Measurements from ENCODE around the gene NCAPD2.

Gene NCAPD2

GRCh38 chr12:6458281-6459003 is 35.5 kb upstream of the NCAPD2 start:
- Histone ChIP-seq H3K9ac (ENCODE audit: low read depth, low read length) (no peak overlapping the region), H3K4me1 (ENCODE audit: insufficient read depth, low read length) (peaks cover under 1% of the 10 kb centered on the region; the same call in 1 of the 2 replicates), H3K4me3 (ENCODE audit: low read length) (no peak overlapping the region), H3K27ac (ENCODE audit: low read depth, low read length) (no peak overlapping the region), H3K36me3 (ENCODE audit: insufficient read depth, low read length) (peaks cover 31% of the 10 kb centered on the region), H3K9me3 (ENCODE audit: insufficient read depth, low read depth, low read length) (no peaks in the 10 kb centered on the region), H3K27me3 (ENCODE audit: insufficient read depth, low read length) (no peaks in the 10 kb centered on the region)
- 91% methylated on average over 14 of the region's 14 CpGs for WGBS

DNA sequence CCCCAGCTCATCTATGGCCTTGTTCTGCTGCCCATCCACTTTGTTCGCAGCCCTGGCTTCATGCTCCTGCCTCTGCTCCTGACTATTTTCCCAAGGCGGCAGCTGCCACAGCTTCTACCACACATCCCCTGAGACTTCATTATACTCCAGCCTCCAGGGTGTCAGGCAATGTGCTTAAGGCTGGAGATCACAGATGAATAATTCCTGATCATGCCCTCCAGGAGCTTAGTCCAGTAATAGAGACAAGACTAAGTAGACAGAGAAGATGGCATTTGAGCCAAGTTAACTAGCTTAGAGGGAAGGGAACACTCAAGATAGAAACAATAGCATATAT is 34.9 kb upstream of the NCAPD2 start:
- no peaks in the 10 kb centered on the region for H3K4me1 ChIP-seq (ENCODE audit: insufficient read depth, low read length)
- H3K9me3 ChIP-seq (ENCODE audit: insufficient read depth, low read depth, low read length) = no peaks in the 10 kb centered on the region
- 97% methylated on average over 2 of the region's 2 CpGs for WGBS
- peaks cover 37% of the 10 kb centered on the region for H3K36me3 ChIP-seq (ENCODE audit: insufficient read depth, low read length)
- H3K27me3 ChIP-seq (ENCODE audit: insufficient read depth, low read length) = no peaks in the 10 kb centered on the region
- no peak overlapping the region for H3K9ac ChIP-seq (ENCODE audit: low read depth, low read length)
- H3K27ac ChIP-seq (ENCODE audit: low read depth, low read length) = no peak overlapping the region
- no peak overlapping the region for H3K4me3 ChIP-seq (ENCODE audit: low read length)

GRCh38 chr12:6460751-6461371 is 33.0 kb upstream of the NCAPD2 start:
- Histone ChIP-seq H3K36me3 (ENCODE audit: insufficient read depth, low read length) (peaks cover 51% of the 10 kb centered on the region), H3K9me3 (ENCODE audit: insufficient read depth, low read depth, low read length) (no peaks in the 10 kb centered on the region), H3K4me3 (ENCODE audit: low read length) (no peak overlapping the region), H3K4me1 (ENCODE audit: insufficient read depth, low read length) (no peaks in the 10 kb centered on the region), H3K27ac (ENCODE audit: low read depth, low read length) (no peak overlapping the region), H3K9ac (ENCODE audit: low read depth, low read length) (no peak overlapping the region), H3K27me3 (ENCODE audit: insufficient read depth, low read length) (no peaks in the 10 kb centered on the region)
- WGBS = 95% methylated on average over 10 of the region's 10 CpGs

DNA sequence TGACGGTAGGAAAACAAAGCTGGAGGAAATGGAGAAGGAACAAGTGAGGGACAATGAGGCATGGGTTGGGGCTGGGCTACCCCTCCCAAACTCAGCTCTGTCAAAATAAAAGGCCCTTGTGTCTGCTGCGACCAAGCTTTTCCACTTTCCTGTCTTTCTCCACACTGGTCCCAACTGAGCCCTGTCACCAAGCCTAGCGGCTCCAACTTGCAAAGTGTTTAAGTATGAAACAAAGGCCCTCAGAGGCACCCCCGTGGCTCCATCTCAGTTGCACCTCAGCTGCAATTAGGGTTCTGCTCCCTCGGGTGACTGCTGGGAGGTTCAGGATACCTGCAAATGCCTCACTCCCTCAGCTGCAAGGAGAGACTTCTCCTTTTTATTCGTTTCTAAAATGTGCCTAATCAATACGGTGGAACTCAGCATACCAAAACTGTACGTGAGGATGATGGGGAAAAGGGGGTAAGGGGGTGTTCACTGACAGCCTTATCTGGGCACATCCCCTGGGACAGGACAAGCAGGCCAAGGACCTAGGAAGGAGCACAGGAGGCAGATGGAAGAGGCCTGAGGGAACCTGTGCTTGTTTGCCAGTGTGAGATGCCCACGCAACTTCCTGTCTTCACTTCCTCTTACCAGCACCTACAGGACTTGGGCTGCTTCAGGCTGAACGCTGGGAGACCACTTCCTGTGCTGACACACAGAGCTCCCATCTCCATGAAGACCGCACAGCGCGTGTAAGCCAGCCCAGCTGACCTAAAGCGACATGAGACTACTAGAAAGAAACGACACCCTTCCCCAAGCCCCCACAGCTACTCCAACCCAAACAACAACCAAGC is 32.3 kb upstream of the NCAPD2 start:
- no peak overlapping the region for H3K4me3 ChIP-seq (ENCODE audit: low read length)
- H3K4me1 ChIP-seq (ENCODE audit: insufficient read depth, low read length) = no peaks in the 10 kb centered on the region
- H3K27ac ChIP-seq (ENCODE audit: low read depth, low read length) = no peak overlapping the region
- no peak overlapping the region for H3K9ac ChIP-seq (ENCODE audit: low read depth, low read length)
- no peaks in the 10 kb centered on the region for H3K9me3 ChIP-seq (ENCODE audit: insufficient read depth, low read depth, low read length)
- 95% methylated on average over 15 of the region's 15 CpGs for WGBS
- peaks cover 52% of the 10 kb centered on the region for H3K36me3 ChIP-seq (ENCODE audit: insufficient read depth, low read length)
- no peaks in the 10 kb centered on the region for H3K27me3 ChIP-seq (ENCODE audit: insufficient read depth, low read length)

GRCh38 chr12:6462234-6462995 is 31.5 kb upstream of the NCAPD2 start:
- no peaks in the 10 kb centered on the region for H3K4me1 ChIP-seq (ENCODE audit: insufficient read depth, low read length)
- no peaks in the 10 kb centered on the region for H3K9me3 ChIP-seq (ENCODE audit: insufficient read depth, low read depth, low read length)
- H3K9ac ChIP-seq (ENCODE audit: low read depth, low read length) = no peak overlapping the region
- H3K4me3 ChIP-seq (ENCODE audit: low read length) = no peak overlapping the region
- peaks cover 52% of the 10 kb centered on the region for H3K36me3 ChIP-seq (ENCODE audit: insufficient read depth, low read length)
- 93% methylated on average over 14 of the region's 14 CpGs for WGBS
- H3K27ac ChIP-seq (ENCODE audit: low read depth, low read length) = no peak overlapping the region
- no peaks in the 10 kb centered on the region for H3K27me3 ChIP-seq (ENCODE audit: insufficient read depth, low read length)

- Histone ChIP-seq H3K36me3 (ENCODE audit: insufficient read depth, low read length) (peaks cover 55% of the 10 kb centered on the region), H3K9ac (ENCODE audit: low read depth, low read length) (no peak overlapping the region), H3K9me3 (ENCODE audit: insufficient read depth, low read depth, low read length) (no peaks in the 10 kb centered on the region), H3K4me3 (ENCODE audit: low read length) (no peak overlapping the region), H3K27me3 (ENCODE audit: insufficient read depth, low read length) (no peaks in the 10 kb centered on the region), H3K4me1 (ENCODE audit: insufficient read depth, low read length) (no peaks in the 10 kb centered on the region), H3K27ac (ENCODE audit: low read depth, low read length) (no peak overlapping the region)
- WGBS = 96% methylated on average over 7 of the region's 7 CpGs
These were observed 30.7 kb upstream of the NCAPD2 start for GRCh38 chr12:6463216-6463615.

GRCh38 chr12:6463858-6464257 is 30.0 kb upstream of the NCAPD2 start:
- 94% methylated on average over 6 of the region's 6 CpGs for WGBS
- no peak overlapping the region for H3K27ac ChIP-seq (ENCODE audit: low read depth, low read length)
- H3K4me1 ChIP-seq (ENCODE audit: insufficient read depth, low read length) = no peaks in the 10 kb centered on the region
- no peak overlapping the region for H3K9ac ChIP-seq (ENCODE audit: low read depth, low read length)
- no peaks in the 10 kb centered on the region for H3K9me3 ChIP-seq (ENCODE audit: insufficient read depth, low read depth, low read length)
- peaks cover 55% of the 10 kb centered on the region for H3K36me3 ChIP-seq (ENCODE audit: insufficient read depth, low read length)
- no peaks in the 10 kb centered on the region for H3K27me3 ChIP-seq (ENCODE audit: insufficient read depth, low read length)
- H3K4me3 ChIP-seq (ENCODE audit: low read length) = no peak overlapping the region

DNA sequence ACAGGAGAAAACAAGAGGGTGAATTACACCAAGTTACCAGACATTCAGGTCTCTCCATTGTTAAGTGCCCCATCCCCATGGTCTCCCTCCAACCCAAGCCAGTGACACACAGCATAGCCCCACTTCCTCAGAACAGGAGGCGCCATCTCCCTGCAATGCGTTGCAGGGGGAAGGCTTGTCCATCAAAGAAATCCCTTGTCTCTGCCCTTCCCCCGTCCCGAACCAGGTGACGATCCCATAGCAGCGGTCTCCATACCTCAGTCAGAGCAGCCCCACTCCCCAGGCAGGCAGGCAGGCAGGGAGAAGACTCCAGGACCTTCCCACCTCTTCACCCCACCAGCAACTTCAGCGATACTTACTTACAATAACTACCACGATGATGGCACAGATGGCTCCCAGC is 29.4 kb upstream of the NCAPD2 start:
- Histone ChIP-seq H3K27me3 (ENCODE audit: insufficient read depth, low read length) (no peaks in the 10 kb centered on the region), H3K4me1 (ENCODE audit: insufficient read depth, low read length) (peaks cover 1% of the 10 kb centered on the region; the same call in 1 of the 2 replicates), H3K4me3 (ENCODE audit: low read length) (no peak overlapping the region), H3K36me3 (ENCODE audit: insufficient read depth, low read length) (peaks cover 55% of the 10 kb centered on the region), H3K27ac (ENCODE audit: low read depth, low read length) (no peak overlapping the region), H3K9me3 (ENCODE audit: insufficient read depth, low read depth, low read length) (no peaks in the 10 kb centered on the region), H3K9ac (ENCODE audit: low read depth, low read length) (no peak overlapping the region)
- 92% methylated on average over 8 of the region's 8 CpGs for WGBS

GRCh38 chr12:6465467-6466183 is 28.3 kb upstream of the NCAPD2 start:
- no peak overlapping the region for H3K9ac ChIP-seq (ENCODE audit: low read depth, low read length)
- 66% methylated on average over 6 of the region's 6 CpGs for WGBS
- H3K27ac ChIP-seq (ENCODE audit: low read depth, low read length) = no peak overlapping the region
- H3K4me1 ChIP-seq (ENCODE audit: insufficient read depth, low read length) = peaks cover 5% of the 10 kb centered on the region; the same call in 1 of the 2 replicates
- H3K36me3 ChIP-seq (ENCODE audit: insufficient read depth, low read length) = peaks cover 52% of the 10 kb centered on the region
- H3K9me3 ChIP-seq (ENCODE audit: insufficient read depth, low read depth, low read length) = no peaks in the 10 kb centered on the region
- H3K4me3 ChIP-seq (ENCODE audit: low read length) = no peak overlapping the region
- no peaks in the 10 kb centered on the region for H3K27me3 ChIP-seq (ENCODE audit: insufficient read depth, low read length)

GRCh38 chr12:6466184-6466573 is 27.7 kb upstream of the NCAPD2 start:
- Histone ChIP-seq H3K4me3 (ENCODE audit: low read length) (no peak overlapping the region), H3K9ac (ENCODE audit: low read depth, low read length) (no peak overlapping the region), H3K27ac (ENCODE audit: low read depth, low read length) (no peak overlapping the region), H3K4me1 (ENCODE audit: insufficient read depth, low read length) (peaks cover 5% of the 10 kb centered on the region; the same call in 1 of the 2 replicates), H3K36me3 (ENCODE audit: insufficient read depth, low read length) (peaks cover 46% of the 10 kb centered on the region), H3K9me3 (ENCODE audit: insufficient read depth, low read depth, low read length) (no peaks in the 10 kb centered on the region), H3K27me3 (ENCODE audit: insufficient read depth, low read length) (no peaks in the 10 kb centered on the region)
- WGBS = 94% methylated on average over 5 of the region's 5 CpGs

Data from HUES64 (cell line).